ENCODE data around the gene FOCAD. TPM values are rescaled to one million over a fixed set of nuclear protein-coding genes. Genes with fewer than 3 reads are reported as not detected.
A peak's percentile ranks its signal among the peaks of the same experiment; 100 is the strongest.

The FOCAD gene
- total and polyA plus RNA-seq, 2 donors (not counting 1 experiment from before 2014, with no cell fraction given) = 40.3 to 145 TPM

GRCh38 chr9:20872340-20872977 is 188.4 kb downstream of the FOCAD start:
- Histone ChIP-seq H3K9ac (ENCODE audit: insufficient read depth, low read length) (no peak overlapping the region), H2AFZ (ENCODE audit: low read length) (no peak overlapping the region), H4K20me1 (ENCODE audit: control insufficient read depth, extremely low read depth, insufficient read depth, low read length) (no peaks in the 10 kb centered on the region), H3K4me1 (ENCODE audit: control insufficient read depth, extremely low read depth, insufficient read depth, low read length) (peaks cover 4% of the 10 kb centered on the region), H3K36me3 (ENCODE audit: control insufficient read depth, insufficient read depth, low read length) (no peaks in the 10 kb centered on the region), H3K79me2 (ENCODE audit: control insufficient read depth, insufficient read depth, low read length) (no peaks in the 10 kb centered on the region), H3K27me3 (ENCODE audit: control insufficient read depth, insufficient read depth, low read length) (no peaks in the 10 kb centered on the region), H3K4me3 (replicated peaks in 1 of 4; ENCODE audit: control extremely low read depth in 1 of 4, insufficient read depth in 1 of 4, low read depth in 3 of 4, low read length in 4 of 4) (peak overlapping the region in 1 of 4 experiments; percentile 5), H3K4me2 (ENCODE audit: extremely low read depth, insufficient read depth, low read length) (no peak overlapping the region), H3K9me3 (ENCODE audit: control insufficient read depth, insufficient read depth, low read depth, low read length) (no peaks in the 10 kb centered on the region), H3K27ac (ENCODE audit: insufficient read depth, low read length) (no peak overlapping the region)
- peak; percentile 92 for DNase-seq (ENCODE audit: low read depth in 2 of 2)
- TF ChIP-seq EZH2 (IDR thresholded peaks at IDR 0.05; ENCODE audit: low read length, missing control alignments) = no peak
- no peak for TF ChIP-seq CTCF (conservative IDR thresholded peaks at IDR 0.05 in 1 of 2, IDR thresholded peaks at IDR 0.05 in 1 of 2; ENCODE audit: low read depth in 1 of 2, low read length in 2 of 2)

DNA sequence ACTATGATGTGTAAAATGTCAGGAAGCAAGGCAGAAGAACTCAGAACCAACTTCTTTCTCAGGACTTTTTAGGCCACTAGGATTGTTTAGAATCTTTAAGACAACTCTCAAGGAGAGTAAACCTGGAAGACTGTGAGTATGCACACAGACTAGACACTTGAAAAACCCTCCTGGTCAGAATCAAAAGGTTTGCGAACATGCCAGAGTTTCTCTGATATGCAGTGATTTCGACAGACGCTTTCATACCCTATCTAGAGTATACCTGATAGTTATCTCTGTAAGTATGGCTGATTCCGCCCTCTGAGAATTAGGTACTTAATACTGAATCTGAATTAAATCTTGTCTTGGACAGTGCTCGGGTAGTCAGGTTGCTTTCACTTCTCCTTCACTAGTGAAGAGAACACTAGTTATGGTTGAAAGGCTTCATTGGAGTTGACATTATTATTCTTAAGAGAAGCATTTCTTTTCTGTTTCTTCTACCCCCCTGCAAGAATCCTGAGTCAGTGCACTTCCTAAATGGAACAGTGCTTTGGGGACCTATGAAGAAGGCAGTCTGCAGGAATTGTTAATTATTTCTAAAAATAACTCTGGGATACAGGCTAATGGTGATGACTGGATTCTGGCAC is 189.3 kb downstream of the FOCAD start:
- no peak overlapping the region for H3K9ac ChIP-seq (ENCODE audit: insufficient read depth, low read length)
- H3K36me3 ChIP-seq (ENCODE audit: control insufficient read depth, insufficient read depth, low read length) = no peaks in the 10 kb centered on the region
- H3K27me3 ChIP-seq (ENCODE audit: control insufficient read depth, insufficient read depth, low read length) = no peaks in the 10 kb centered on the region
- TF ChIP-seq CTCF (conservative IDR thresholded peaks at IDR 0.05 in 1 of 2, IDR thresholded peaks at IDR 0.05 in 1 of 2; ENCODE audit: low read depth in 1 of 2, low read length in 2 of 2) (no peak), EZH2 (IDR thresholded peaks at IDR 0.05; ENCODE audit: low read length, missing control alignments) (no peak)
- no peaks in the 10 kb centered on the region for H4K20me1 ChIP-seq (ENCODE audit: control insufficient read depth, extremely low read depth, insufficient read depth, low read length)
- no peak overlapping the region for H3K4me3 ChIP-seq (replicated peaks in 1 of 4; ENCODE audit: control extremely low read depth in 1 of 4, insufficient read depth in 1 of 4, low read depth in 3 of 4, low read length in 4 of 4)
- no peaks in the 10 kb centered on the region for H3K9me3 ChIP-seq (ENCODE audit: control insufficient read depth, insufficient read depth, low read depth, low read length)
- H3K27ac ChIP-seq (ENCODE audit: insufficient read depth, low read length) = peak overlapping the region; percentile 17
- H3K4me2 ChIP-seq (ENCODE audit: extremely low read depth, insufficient read depth, low read length) = no peak overlapping the region
- H3K79me2 ChIP-seq (ENCODE audit: control insufficient read depth, insufficient read depth, low read length) = no peaks in the 10 kb centered on the region
- peak; percentile 7 to 71 for DNase-seq (ENCODE audit: low read depth in 2 of 2)
- peaks cover 4% of the 10 kb centered on the region for H3K4me1 ChIP-seq (ENCODE audit: control insufficient read depth, extremely low read depth, insufficient read depth, low read length)
- H2AFZ ChIP-seq (ENCODE audit: low read length) = no peak overlapping the region

GRCh38 chr9:20880271-20880670 is 196.2 kb downstream of the FOCAD start:
- no peak for TF ChIP-seq EZH2 (IDR thresholded peaks at IDR 0.05; ENCODE audit: low read length, missing control alignments)
- TF ChIP-seq CTCF (conservative IDR thresholded peaks at IDR 0.05 in 1 of 2, IDR thresholded peaks at IDR 0.05 in 1 of 2; ENCODE audit: low read depth in 1 of 2, low read length in 2 of 2) = no peak
- H3K9ac ChIP-seq (ENCODE audit: insufficient read depth, low read length) = no peak overlapping the region
- H3K27me3 ChIP-seq (ENCODE audit: control insufficient read depth, insufficient read depth, low read length) = no peaks in the 10 kb centered on the region
- no peak overlapping the region for H3K4me3 ChIP-seq (replicated peaks in 1 of 4; ENCODE audit: control extremely low read depth in 1 of 4, insufficient read depth in 1 of 4, low read depth in 3 of 4, low read length in 4 of 4)
- DNase-seq (ENCODE audit: low read depth in 2 of 2) = no peak
- H2AFZ ChIP-seq (ENCODE audit: low read length) = no peak overlapping the region
- no peaks in the 10 kb centered on the region for H3K36me3 ChIP-seq (ENCODE audit: control insufficient read depth, insufficient read depth, low read length)
- no peaks in the 10 kb centered on the region for H3K79me2 ChIP-seq (ENCODE audit: control insufficient read depth, insufficient read depth, low read length)
- H3K4me1 ChIP-seq (ENCODE audit: control insufficient read depth, extremely low read depth, insufficient read depth, low read length) = no peaks in the 10 kb centered on the region
- no peak overlapping the region for H3K4me2 ChIP-seq (ENCODE audit: extremely low read depth, insufficient read depth, low read length)
- H3K27ac ChIP-seq (ENCODE audit: insufficient read depth, low read length) = no peak overlapping the region
- H4K20me1 ChIP-seq (ENCODE audit: control insufficient read depth, extremely low read depth, insufficient read depth, low read length) = no peaks in the 10 kb centered on the region
- no peaks in the 10 kb centered on the region for H3K9me3 ChIP-seq (ENCODE audit: control insufficient read depth, insufficient read depth, low read depth, low read length)

Measured in fibroblast of lung (primary cell).